Trophoblast cell (in vitro differentiated cells and primary cell): ENCODE results near the gene GBF1.
A peak's percentile ranks its signal among the peaks of the same experiment; 100 is the strongest.

Experiments
- DNase-seq, 2 donors: peaks; one replicate each; pipeline ENCODE4 v3.0.0-alpha.2; 2016
- H2AFZ ChIP-seq: 2 replicates; pipeline ENCODE4 v1.6.1; 2013; ENCODE audit warnings: low read length, moderate library complexity, mild to moderate bottlenecking; ENCODE audit not compliant: insufficient read depth, poor library complexity
- H2AK5ac ChIP-seq: 2 replicates; pipeline ENCODE4 v1.6.1; 2013; ENCODE audit warnings: mild to moderate bottlenecking, low read length
- H2BK120ac ChIP-seq: 2 replicates; pipeline ENCODE4 v1.6.1; 2013; ENCODE audit warnings: low read length, mild to moderate bottlenecking, moderate library complexity; ENCODE audit not compliant: insufficient read depth, poor library complexity
- H2BK12ac ChIP-seq: 2 replicates; pipeline ENCODE4 v1.6.1; 2013; ENCODE audit warnings: mild to moderate bottlenecking, low read length, moderate library complexity
- H2BK5ac ChIP-seq: 2 replicates; pipeline ENCODE4 v1.6.1; 2013; ENCODE audit warnings: low read length, low read depth, moderate library complexity, mild to moderate bottlenecking; ENCODE audit not compliant: poor library complexity
- H3K14ac ChIP-seq: 2 replicates; pipeline ENCODE4 v1.6.1; 2013; ENCODE audit warnings: mild to moderate bottlenecking, low read length
- H3K18ac ChIP-seq: 2 replicates; pipeline ENCODE4 v1.6.1; 2013; ENCODE audit warnings: mild to moderate bottlenecking, low read length
- H3K23ac ChIP-seq: 2 replicates; pipeline ENCODE4 v1.6.1; 2013; ENCODE audit warnings: low read length
- H3K27ac ChIP-seq: 2 replicates; pipeline ENCODE4 v1.5.1; 2013; ENCODE audit warnings: low read depth, mild to moderate bottlenecking, inconsistent platforms, low read length, moderate library complexity
- H3K27me3 ChIP-seq: 2 replicates; pipeline ENCODE4 v1.6.1; 2013; ENCODE audit warnings: inconsistent platforms, mild to moderate bottlenecking, low read length, moderate library complexity; ENCODE audit not compliant: insufficient read depth
- H3K36me3 ChIP-seq, 2 experiments: 1 replicate in 1 of 2; 2 replicates in 1 of 2; pipeline ENCODE4 v1.6.1; 2013; ENCODE audit warnings: low read length in 2 of 2, mild to moderate bottlenecking in 2 of 2, moderate library complexity in 1 of 2; ENCODE audit not compliant: insufficient read depth in 2 of 2, control insufficient read depth in 1 of 2
- H3K4ac ChIP-seq: 2 replicates; pipeline ENCODE4 v1.6.1; 2013; ENCODE audit warnings: low read depth, mild to moderate bottlenecking, low read length, moderate library complexity
- H3K4me1 ChIP-seq, 2 experiments: 1 replicate in 1 of 2; 2 replicates in 1 of 2; pipeline ENCODE4 v1.6.1; 2013; ENCODE audit warnings: low read length in 2 of 2, mild to moderate bottlenecking in 2 of 2, moderate library complexity in 1 of 2; ENCODE audit not compliant: insufficient read depth in 2 of 2, control insufficient read depth in 1 of 2
- H3K4me2 ChIP-seq: 2 replicates; pipeline ENCODE4 v1.6.1; 2013; ENCODE audit warnings: inconsistent platforms, mild to moderate bottlenecking, low read length, moderate library complexity
- H3K4me3 ChIP-seq: 2 replicates; pipeline ENCODE4 v1.5.1; 2013; ENCODE audit warnings: mild to moderate bottlenecking, low read depth, low read length, inconsistent platforms
- H3K79me1 ChIP-seq: one replicate; pipeline ENCODE4 v1.6.1; 2013; ENCODE audit warnings: low read length
- H3K79me2 ChIP-seq: 2 replicates; pipeline ENCODE4 v1.6.1; 2013; ENCODE audit warnings: low read length, mild to moderate bottlenecking; ENCODE audit not compliant: control insufficient read depth, insufficient read depth, poor library complexity
- H3K9ac ChIP-seq: 2 replicates; pipeline ENCODE4 v1.6.1; 2013; ENCODE audit warnings: mild to moderate bottlenecking, low read length
- H3K9me3 ChIP-seq: 2 replicates; pipeline ENCODE4 v1.6.1; 2013; ENCODE audit warnings: low read depth, mild to moderate bottlenecking, control low read depth, inconsistent platforms, low read length; ENCODE audit not compliant: insufficient read depth
- H4K12ac ChIP-seq: 2 replicates; pipeline ENCODE4 v1.6.1; 2013; ENCODE audit warnings: low read depth, mild to moderate bottlenecking, low read length, moderate library complexity
- H4K8ac ChIP-seq: 2 replicates; pipeline ENCODE4 v1.6.1; 2013; ENCODE audit warnings: low read depth, mild to moderate bottlenecking, low read length, moderate library complexity
- H4K91ac ChIP-seq: one replicate; pipeline ENCODE4 v1.6.1; 2013; ENCODE audit warnings: low read depth, mild to moderate bottlenecking, low read length, moderate library complexity
- WGBS: extraction: QIAGEN DNeasy Blood & Tissue Kit; methylation state at CpG from one replicate; pipeline ENCODE4 v1.1.7; 2013; ENCODE audit warnings: missing lambda C conversion rate; ENCODE audit not compliant: insufficient read length, insufficient coverage; ENCODE audit errors: extremely low coverage; 5-methylcytosine and 5-hydroxymethylcytosine counted together

GBF1 gene

DNA sequence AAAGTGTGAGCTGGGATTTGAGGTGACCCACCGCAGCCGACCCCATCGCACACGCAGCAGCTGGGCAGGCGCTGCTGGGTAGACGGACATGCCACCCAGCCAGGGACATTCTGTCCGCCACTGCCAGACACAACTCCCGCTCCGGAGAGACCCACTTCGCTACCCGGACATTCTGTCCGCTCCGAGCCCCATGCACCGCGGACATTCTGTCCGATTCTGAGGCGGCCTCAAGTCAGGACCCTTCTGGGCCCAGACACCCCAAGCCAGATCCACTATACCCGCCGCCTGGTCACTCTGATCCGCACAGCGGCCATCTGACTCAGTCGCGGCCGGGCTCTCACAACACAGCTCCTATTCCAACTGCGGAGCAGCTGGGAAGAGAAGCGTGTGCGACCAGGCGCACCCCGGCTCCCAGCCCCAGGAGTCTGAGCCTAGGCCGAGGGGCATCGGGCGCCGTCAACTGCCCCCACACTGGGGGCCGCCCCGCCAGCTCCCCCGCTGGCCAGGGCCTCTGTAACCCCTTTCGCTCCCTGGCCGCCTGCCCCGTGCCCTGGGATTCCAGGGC lies 4.8 kb upstream of the GBF1 start:
- Histone ChIP-seq H3K9me3 (peaks cover 6% of the 10 kb centered on the region), H2BK5ac (no peak overlapping the region), H4K8ac (no peak overlapping the region), H3K18ac (no peak overlapping the region), H4K12ac (no peak overlapping the region), H3K27me3 (peaks cover 36% of the 10 kb centered on the region), H3K23ac (no peak overlapping the region), H4K91ac (no peak overlapping the region), H3K79me1 (peaks cover 5% of the 10 kb centered on the region), H3K4me1 (peaks cover 6 to 13% of the 10 kb centered on the region in 2 experiments), H3K14ac (no peak overlapping the region), H3K79me2 (peaks cover 1% of the 10 kb centered on the region), H3K4me3 (no peak overlapping the region), H3K4me2 (peak overlapping the region; percentile 90), H3K4ac (no peak overlapping the region), H2BK12ac (no peak overlapping the region), H2BK120ac (no peak overlapping the region), H3K36me3 (no peaks in the 10 kb centered on the region), H2AFZ (no peak overlapping the region), H3K9ac (no peak overlapping the region), H2AK5ac (no peak overlapping the region), H3K27ac (no peak overlapping the region)
- peak in 1 of 2 donors; percentile 13 for DNase-seq
- whole genome bisulfite sequencing: no CpG with 5 or more reads among the region's 39 CpGs

DNA sequence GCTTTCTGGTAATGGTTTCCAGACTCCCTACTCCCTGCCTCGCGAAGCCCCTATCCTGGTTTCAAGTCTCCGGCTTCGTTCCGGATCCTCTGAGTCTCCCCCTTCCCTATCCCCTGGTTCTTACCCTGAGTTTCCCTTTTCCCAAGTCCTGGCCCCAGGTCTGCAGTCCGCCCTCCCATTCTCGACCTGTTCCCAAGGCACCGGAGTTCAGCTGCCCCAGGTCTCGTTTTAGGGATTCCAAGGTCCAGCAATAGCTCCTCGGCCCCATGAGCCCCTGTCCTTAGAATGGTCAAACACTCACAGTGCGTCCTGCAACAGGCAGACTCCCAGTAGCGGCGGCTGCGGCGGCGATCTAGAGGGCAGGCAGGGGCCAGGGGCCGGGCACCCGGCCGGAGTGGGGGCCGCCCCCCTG lies 4.3 kb upstream of the GBF1 start:
- H3K18ac ChIP-seq: no peak overlapping the region
- H2AFZ ChIP-seq: no peak overlapping the region
- H2BK12ac ChIP-seq: no peak overlapping the region
- H2BK5ac ChIP-seq: no peak overlapping the region
- no peak overlapping the region for H4K12ac ChIP-seq
- H3K79me2 ChIP-seq: peaks cover 4% of the 10 kb centered on the region
- no peak overlapping the region for H3K4ac ChIP-seq
- no peak overlapping the region for H3K27ac ChIP-seq
- no peaks in the 10 kb centered on the region for H3K36me3 ChIP-seq
- H3K14ac ChIP-seq: no peak overlapping the region
- peaks cover 8% of the 10 kb centered on the region for H3K79me1 ChIP-seq
- no CpG with 5 or more reads among the region's 20 CpGs for WGBS
- H3K4me3 ChIP-seq: peak overlapping the region; percentile 33
- no peak overlapping the region for H3K23ac ChIP-seq
- no peak overlapping the region for H2BK120ac ChIP-seq
- peaks cover 36% of the 10 kb centered on the region for H3K27me3 ChIP-seq
- peaks cover 6% of the 10 kb centered on the region for H3K9me3 ChIP-seq
- peaks cover 6 to 13% of the 10 kb centered on the region in 2 experiments for H3K4me1 ChIP-seq
- H3K9ac ChIP-seq: no peak overlapping the region
- no peak for DNase-seq
- H4K8ac ChIP-seq: no peak overlapping the region
- peak overlapping the region; percentile 90 for H3K4me2 ChIP-seq
- H4K91ac ChIP-seq: no peak overlapping the region
- H2AK5ac ChIP-seq: no peak overlapping the region

- Histone ChIP-seq H2AK5ac (no peak within 1 kb of the TSS), H3K18ac (no peak within 1 kb of the TSS), H3K4ac (no peak within 1 kb of the TSS), H2BK120ac (no peak within 1 kb of the TSS), H3K4me1 (peaks cover 6 to 15% of the 10 kb centered on the region in 2 experiments), H3K14ac (no peak within 1 kb of the TSS), H4K91ac (no peak within 1 kb of the TSS), H3K79me2 (peaks cover 4% of the 10 kb centered on the region), H3K4me3 (peak within 1 kb of the TSS; percentile 69), H3K79me1 (peaks cover 8% of the 10 kb centered on the region), H2BK5ac (no peak within 1 kb of the TSS), H3K23ac (no peak within 1 kb of the TSS), H3K27me3 (peaks cover 36% of the 10 kb centered on the region), H4K8ac (no peak within 1 kb of the TSS), H2BK12ac (no peak within 1 kb of the TSS), H3K9ac (no peak within 1 kb of the TSS), H3K36me3 (no peaks in the 10 kb centered on the region), H4K12ac (no peak within 1 kb of the TSS), H3K4me2 (peak within 1 kb of the TSS; percentile 90), H3K27ac (no peak within 1 kb of the TSS), H3K9me3 (peaks cover 6% of the 10 kb centered on the region), H2AFZ (peak within 1 kb of the TSS; percentile 17)
- WGBS: no CpG with 5 or more reads among the region's 57 CpGs
- peak; percentile 95 to 96 for DNase-seq
These were observed 3.8 kb upstream of the GBF1 start, which contains the start of gene PITX3 for GRCh38 chr10:102241444-102242117. Gene PITX3, minus strand, starts transcription at chr10:102241512. Its CDS starts 9,432 bp downstream, at chr10:102232080.

DNA sequence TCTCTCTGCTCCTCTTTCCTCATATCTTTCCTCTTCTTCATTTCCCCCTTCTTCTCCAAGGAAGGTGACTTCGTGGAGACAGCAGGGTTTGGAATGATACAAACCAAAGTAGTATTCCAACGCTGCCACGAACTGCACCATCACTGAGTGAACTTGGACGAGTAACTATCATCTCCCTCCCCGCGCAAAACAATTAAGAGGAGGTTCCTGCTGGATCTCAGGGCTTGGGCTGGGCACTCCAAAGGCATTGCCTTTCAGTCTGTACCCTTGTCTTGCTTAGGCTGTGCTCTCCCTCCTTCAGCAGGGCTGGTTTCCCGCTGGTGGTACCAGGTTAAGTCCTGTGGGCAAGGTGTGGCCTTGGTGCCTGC lies 3.2 kb upstream of the GBF1 start:
- H4K91ac ChIP-seq: no peak overlapping the region
- no peaks in the 10 kb centered on the region for H3K36me3 ChIP-seq
- no peak overlapping the region for H4K8ac ChIP-seq
- H3K18ac ChIP-seq: no peak overlapping the region
- no peak overlapping the region for H2AK5ac ChIP-seq
- peaks cover 32% of the 10 kb centered on the region for H3K27me3 ChIP-seq
- H3K4ac ChIP-seq: no peak overlapping the region
- H3K14ac ChIP-seq: no peak overlapping the region
- no peak overlapping the region for H3K23ac ChIP-seq
- H3K9me3 ChIP-seq: peaks cover 6% of the 10 kb centered on the region
- H3K4me2 ChIP-seq: peak overlapping the region; percentile 90
- peak overlapping the region; percentile 17 for H2AFZ ChIP-seq
- no CpG with 5 or more reads among the region's 7 CpGs for WGBS
- no peak overlapping the region for H2BK5ac ChIP-seq
- H3K4me1 ChIP-seq: peaks cover 6 to 18% of the 10 kb centered on the region in 2 experiments
- DNase-seq: peak in 1 of 2 donors; percentile 8
- no peak overlapping the region for H4K12ac ChIP-seq
- H3K9ac ChIP-seq: no peak overlapping the region
- H3K79me1 ChIP-seq: peaks cover 8% of the 10 kb centered on the region
- no peak overlapping the region for H2BK120ac ChIP-seq
- no peak overlapping the region for H2BK12ac ChIP-seq
- H3K27ac ChIP-seq: no peak overlapping the region
- no peak overlapping the region for H3K4me3 ChIP-seq
- peaks cover 4% of the 10 kb centered on the region for H3K79me2 ChIP-seq
